ENCODE results near the gene BRSK2.

BRSK2 gene

GRCh38 chr11:1471736-1472135, 82.0 kb downstream of the BRSK2 start:
- no peak for DNase-seq (ENCODE audit: extremely low spot score)
- no peak for TF ChIP-seq TARDBP (IDR thresholded peaks at IDR 0.05)
- POLR2A ChIA-PET: no interaction called here
- CTCF ChIA-PET: no interaction called here

- no peak for TF ChIP-seq ELF4 (IDR thresholded peaks at IDR 0.05)
- ChIA-PET POLR2A (no interaction called here), CTCF (no interaction called here)
- no peak for DNase-seq (ENCODE audit: extremely low spot score)
Observed at GRCh38 chr11:1472180-1473005, 82.7 kb downstream of the BRSK2 start.

GRCh38 chr11:1473011-1473628, 83.4 kb downstream of the BRSK2 start:
- ChIA-PET CTCF (no interaction called here), POLR2A (no interaction called here)
- DNase-seq (ENCODE audit: extremely low spot score): no peak
- no peak for TF ChIP-seq ARNT (IDR thresholded peaks at IDR 0.05)
- TF ChIP-seq ZNF384 (IDR thresholded peaks at IDR 0.05): no peak
- no peak for TF ChIP-seq LEF1 (IDR thresholded peaks at IDR 0.05; ENCODE audit: borderline replicate concordance)

GRCh38 chr11:1473786-1474185, 84.1 kb downstream of the BRSK2 start:
- CTCF ChIA-PET: no interaction called here
- DNase-seq (ENCODE audit: extremely low spot score): no peak
- POLR2A ChIA-PET: no interaction called here
- no peak for TF ChIP-seq ARNT (IDR thresholded peaks at IDR 0.05)
- TF ChIP-seq ELF4 (IDR thresholded peaks at IDR 0.05): no peak
- TF ChIP-seq FOXA1 (IDR thresholded peaks at IDR 0.05): no peak

GRCh38 chr11:1475841-1476240, 86.1 kb downstream of the BRSK2 start:
- ChIA-PET CTCF (no interaction called here), POLR2A (no interaction called here)
- DNase-seq (ENCODE audit: extremely low spot score): no peak
- TF ChIP-seq HDGF (IDR thresholded peaks at IDR 0.05; ENCODE audit: borderline replicate concordance) (no peak), SP1 (IDR thresholded peaks at IDR 0.05) (no peak), PKNOX1 (IDR thresholded peaks at IDR 0.05) (no peak), TARDBP (IDR thresholded peaks at IDR 0.05) (no peak), BHLHE40 (IDR thresholded peaks at IDR 0.05; ENCODE audit: borderline replicate concordance) (no peak), ELF4 (IDR thresholded peaks at IDR 0.05) (no peak), CTBP1 (IDR thresholded peaks at IDR 0.05; ENCODE audit: borderline replicate concordance) (no peak), ZNF384 (IDR thresholded peaks at IDR 0.05) (no peak), FOXA1 (IDR thresholded peaks at IDR 0.05) (no peak)

GRCh38 chr11:1476940-1477736, 87.4 kb downstream of the BRSK2 start:
- no peak for TF ChIP-seq LEF1 (IDR thresholded peaks at IDR 0.05; ENCODE audit: borderline replicate concordance)
- no peak for TF ChIP-seq ZNF384 (IDR thresholded peaks at IDR 0.05)
- no peak for TF ChIP-seq FOXA1 (IDR thresholded peaks at IDR 0.05)
- no peak for TF ChIP-seq SUZ12 (IDR thresholded peaks at IDR 0.05)
- TF ChIP-seq BHLHE40 (IDR thresholded peaks at IDR 0.05; ENCODE audit: borderline replicate concordance): no peak
- TF ChIP-seq HDGF (IDR thresholded peaks at IDR 0.05; ENCODE audit: borderline replicate concordance): no peak
- no peak for TF ChIP-seq ARNT (IDR thresholded peaks at IDR 0.05)
- TF ChIP-seq FOXK2 (IDR thresholded peaks at IDR 0.05): no peak
- TF ChIP-seq CTBP1 (IDR thresholded peaks at IDR 0.05; ENCODE audit: borderline replicate concordance): no peak
- no peak for TF ChIP-seq SP1 (IDR thresholded peaks at IDR 0.05)
- TF ChIP-seq TARDBP (IDR thresholded peaks at IDR 0.05): no peak
- TF ChIP-seq PKNOX1 (IDR thresholded peaks at IDR 0.05): no peak
- TF ChIP-seq ELF4 (IDR thresholded peaks at IDR 0.05): no peak
- no peak for TF ChIP-seq NFRKB (IDR thresholded peaks at IDR 0.05)
- ChIA-PET CTCF (no interaction called here), POLR2A (no interaction called here)
- DNase-seq (ENCODE audit: extremely low spot score): no peak

GRCh38 chr11:1478011-1478410, 88.3 kb downstream of the BRSK2 start:
- ChIA-PET CTCF (no interaction called here), POLR2A (no interaction called here)
- DNase-seq (ENCODE audit: extremely low spot score): no peak
- TF ChIP-seq L3MBTL2 (conservative IDR thresholded peaks at IDR 0.05) (no peak), TARDBP (IDR thresholded peaks at IDR 0.05) (no peak), ARNT (IDR thresholded peaks at IDR 0.05) (no peak), HDGF (IDR thresholded peaks at IDR 0.05; ENCODE audit: borderline replicate concordance) (no peak), ZNF384 (IDR thresholded peaks at IDR 0.05) (no peak)

- ChIA-PET POLR2A (no interaction called here), CTCF (interaction anchor here (0.6 kb wide), 1 partner anchor 150 kb away, joined by 3 read pairs; no protein-coding TSS in a partner anchor)
- TF ChIP-seq NFRKB (IDR thresholded peaks at IDR 0.05): no peak
- TF ChIP-seq ARNT (IDR thresholded peaks at IDR 0.05): no peak
- no peak for TF ChIP-seq FOXA1 (IDR thresholded peaks at IDR 0.05)
- no peak for TF ChIP-seq LEF1 (IDR thresholded peaks at IDR 0.05; ENCODE audit: borderline replicate concordance)
Observed at GRCh38 chr11:1478544-1478943, 88.8 kb downstream of the BRSK2 start.

More at GRCh38 chr11:1478544-1478943, 88.8 kb downstream of the BRSK2 start:
- no peak for DNase-seq (ENCODE audit: extremely low spot score)
